Esophagus squamous epithelium (tissue), 5 donors: ENCODE results near the gene IGF2BP3. TPM values are rescaled to one million over a fixed set of nuclear protein-coding genes. Genes with fewer than 3 reads are reported as not detected.

Experiments used
- DNase-seq: peaks from one replicate; lab custom pipeline; 2025; lab: John Stamatoyannopoulos, UW
- H3K27ac ChIP-seq, 4 donors: fragments of 200-600 bp; sonication (generic); one replicate each; pipeline ENCODE4 v1.5.1; 2016 to 2019; ENCODE audit warnings: mild to moderate bottlenecking in 1 of 4
- H3K27me3 ChIP-seq, 4 donors: fragments of 200-600 bp; sonication (generic); 1 replicate in 3 of 4; 2 replicates in 1 of 4; pipeline versions ENCODE4 v1.5.1 to v1.6.0; 2017 to 2021; ENCODE audit warnings: antibody characterized with exemption in 1 of 4
- H3K36me3 ChIP-seq, 3 donors: fragments of 200-600 bp; sonication (generic); one replicate each; pipeline ENCODE4 v1.5.1; 2016 to 2019
- H3K4me1 ChIP-seq, 3 donors: fragments of 200-600 bp; sonication (generic); one replicate each; pipeline ENCODE4 v1.5.1; 2017 to 2019
- H3K4me3 ChIP-seq, 4 donors: fragments of 200-600 bp; sonication (generic); 1 replicate in 3 of 4; 2 replicates in 1 of 4; pipeline ENCODE4 v1.5.1; 2016 to 2019; ENCODE audit warnings: mild to moderate bottlenecking in 2 of 4, moderate library complexity in 1 of 4
- H3K9me3 ChIP-seq, 3 donors: fragments of 200-600 bp; sonication (generic); one replicate each; pipeline ENCODE4 v1.5.1; 2016 to 2019
- POLR2A ChIP-seq, 4 donors: fragments of 450-650 bp; IDR thresholded peaks; one replicate each; pipeline ENCODE4 v1.6.1; 2017; ENCODE audit warnings: antibody characterized with exemption in 4 of 4, mild to moderate bottlenecking in 4 of 4, moderate library complexity in 3 of 4
- WGBS, 2 donors: methylation state at CpG; one replicate each; pipeline ENCODE4 v1.1.5; 2018; 5-methylcytosine and 5-hydroxymethylcytosine counted together
- intact Hi-C: fragments of 100-400 bp; cut with DNase I; formaldehyde crosslinking; loops from one replicate; pipeline ENCODE4 v1.15.0; 2022
- total RNA-seq, 4 donors: library from RNA; depleted of rRNA; stranded (reverse); fragments of >200 nt; gene quantifications; one replicate each; pipeline ENCODE4 v1.1.0, GENCODE V29; 2016
- TF ChIP-seq, protein P1 (sequence below), 6 experiments: fragments of 450-650 bp in 4 of 6; fragments of 200-600 bp in 2 of 6; sonication (generic) in 2 of 6; IDR thresholded peaks; one replicate each; pipeline ENCODE4 v1.5.1; 2016 to 2019; ENCODE audit warnings: antibody characterized with exemption in 6 of 6, mild to moderate bottlenecking in 4 of 6, moderate library complexity in 4 of 6
- donor health status: DM: yes; HTN: yes; CAD: no.

The IGF2BP3 gene
- total RNA-seq, 4 donors from 2014 or later: 1.3 to 9.3 (median 7.2) TPM

- Histone ChIP-seq H3K27ac (peak overlapping the region in 3 of 4 donors; percentile 31 to 82 (median 72)), H3K36me3 (no peaks in the 10 kb centered on the region), H3K4me1 (peaks cover 0 to 15% (median 0%) of the 10 kb centered on the region in 3 donors), H3K4me3 (no peak overlapping the region), H3K9me3 (no peaks in the 10 kb centered on the region), H3K27me3 (no peaks in the 10 kb centered on the region)
- no peak for DNase-seq
- intact Hi-C loops: no loop called here
- 44 to 58% methylated on average over 3 to 4 of the region's 4 CpGs for WGBS, 2 donors
- TF ChIP-seq, protein P1, sequence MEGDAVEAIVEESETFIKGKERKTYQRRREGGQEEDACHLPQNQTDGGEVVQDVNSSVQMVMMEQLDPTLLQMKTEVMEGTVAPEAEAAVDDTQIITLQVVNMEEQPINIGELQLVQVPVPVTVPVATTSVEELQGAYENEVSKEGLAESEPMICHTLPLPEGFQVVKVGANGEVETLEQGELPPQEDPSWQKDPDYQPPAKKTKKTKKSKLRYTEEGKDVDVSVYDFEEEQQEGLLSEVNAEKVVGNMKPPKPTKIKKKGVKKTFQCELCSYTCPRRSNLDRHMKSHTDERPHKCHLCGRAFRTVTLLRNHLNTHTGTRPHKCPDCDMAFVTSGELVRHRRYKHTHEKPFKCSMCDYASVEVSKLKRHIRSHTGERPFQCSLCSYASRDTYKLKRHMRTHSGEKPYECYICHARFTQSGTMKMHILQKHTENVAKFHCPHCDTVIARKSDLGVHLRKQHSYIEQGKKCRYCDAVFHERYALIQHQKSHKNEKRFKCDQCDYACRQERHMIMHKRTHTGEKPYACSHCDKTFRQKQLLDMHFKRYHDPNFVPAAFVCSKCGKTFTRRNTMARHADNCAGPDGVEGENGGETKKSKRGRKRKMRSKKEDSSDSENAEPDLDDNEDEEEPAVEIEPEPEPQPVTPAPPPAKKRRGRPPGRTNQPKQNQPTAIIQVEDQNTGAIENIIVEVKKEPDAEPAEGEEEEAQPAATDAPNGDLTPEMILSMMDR (IDR thresholded peaks at IDR 0.05): no peak
- TF ChIP-seq POLR2A (IDR thresholded peaks at IDR 0.05): no peak
These were observed 89.7 kb downstream of the IGF2BP3 start for GRCh38 chr7:23380556-23380955.

GRCh38 chr7:23378996-23379395, 91.3 kb downstream of the IGF2BP3 start:
- DNase-seq: no peak
- Histone ChIP-seq H3K9me3 (no peaks in the 10 kb centered on the region), H3K27ac (no peak overlapping the region), H3K27me3 (no peaks in the 10 kb centered on the region), H3K36me3 (no peaks in the 10 kb centered on the region), H3K4me3 (no peak overlapping the region), H3K4me1 (peaks cover 0 to 15% (median 0%) of the 10 kb centered on the region in 3 donors)
- WGBS, 2 donors: 95 to 100% methylated on average over 1 of the region's 1 CpG
- TF ChIP-seq POLR2A (IDR thresholded peaks at IDR 0.05): no peak
- TF ChIP-seq, protein P1 (IDR thresholded peaks at IDR 0.05): no peak
- intact Hi-C loops: no loop called here

GRCh38 chr7:23377134-23377533, 93.2 kb downstream of the IGF2BP3 start:
- Histone ChIP-seq H3K9me3 (no peaks in the 10 kb centered on the region), H3K4me3 (no peak overlapping the region), H3K4me1 (peaks cover 0 to 15% (median 0%) of the 10 kb centered on the region in 3 donors), H3K36me3 (no peaks in the 10 kb centered on the region), H3K27ac (peak overlapping the region in 1 of 4 donors; percentile 3), H3K27me3 (no peaks in the 10 kb centered on the region)
- no peak for DNase-seq
- intact Hi-C loops: no loop called here
- WGBS, 2 donors: 37 to 40% methylated on average over 3 of the region's 3 CpGs
- no peak for TF ChIP-seq POLR2A (IDR thresholded peaks at IDR 0.05)
- TF ChIP-seq, protein P1 (IDR thresholded peaks at IDR 0.05): no peak

- Histone ChIP-seq H3K27ac (no peak overlapping the region), H3K27me3 (peaks cover 0 to 4% (median 0%) of the 10 kb centered on the region in 4 donors), H3K4me1 (peaks cover 0 to 23% (median 0%) of the 10 kb centered on the region in 3 donors), H3K9me3 (no peaks in the 10 kb centered on the region), H3K4me3 (no peak overlapping the region), H3K36me3 (no peaks in the 10 kb centered on the region)
- intact Hi-C loops: no loop called here
- TF ChIP-seq, protein P1 (IDR thresholded peaks at IDR 0.05): no peak
- TF ChIP-seq POLR2A (IDR thresholded peaks at IDR 0.05): no peak
- DNase-seq: no peak
- WGBS, 2 donors: 63 to 72% methylated on average over 6 of the region's 6 CpGs
These were observed 96.9 kb downstream of the IGF2BP3 start for GRCh38 chr7:23373151-23374004.

GRCh38 chr7:23372611-23373010, 97.7 kb downstream of the IGF2BP3 start:
- H3K4me1 ChIP-seq: peaks cover 0 to 23% (median 0%) of the 10 kb centered on the region in 3 donors
- intact Hi-C loops: no loop called here
- peaks cover 0 to 4% (median 0%) of the 10 kb centered on the region in 4 donors for H3K27me3 ChIP-seq
- no peaks in the 10 kb centered on the region for H3K9me3 ChIP-seq
- DNase-seq: no peak
- TF ChIP-seq, protein P1 (IDR thresholded peaks at IDR 0.05): no peak
- TF ChIP-seq POLR2A (IDR thresholded peaks at IDR 0.05): no peak
- H3K4me3 ChIP-seq: no peak overlapping the region
- WGBS, 2 donors: 76 to 79% methylated on average over 4 of the region's 4 CpGs
- no peaks in the 10 kb centered on the region for H3K36me3 ChIP-seq
- H3K27ac ChIP-seq: peak overlapping the region in 1 of 4 donors; percentile 15
